ENCODE measurements around the gene BSG.
"Not testable (repeated sequence)": the region's sequence is repeated elsewhere in the genome, so short reads cannot be mapped to it uniquely, and the experiment has no call there.

The BSG gene

DNA sequence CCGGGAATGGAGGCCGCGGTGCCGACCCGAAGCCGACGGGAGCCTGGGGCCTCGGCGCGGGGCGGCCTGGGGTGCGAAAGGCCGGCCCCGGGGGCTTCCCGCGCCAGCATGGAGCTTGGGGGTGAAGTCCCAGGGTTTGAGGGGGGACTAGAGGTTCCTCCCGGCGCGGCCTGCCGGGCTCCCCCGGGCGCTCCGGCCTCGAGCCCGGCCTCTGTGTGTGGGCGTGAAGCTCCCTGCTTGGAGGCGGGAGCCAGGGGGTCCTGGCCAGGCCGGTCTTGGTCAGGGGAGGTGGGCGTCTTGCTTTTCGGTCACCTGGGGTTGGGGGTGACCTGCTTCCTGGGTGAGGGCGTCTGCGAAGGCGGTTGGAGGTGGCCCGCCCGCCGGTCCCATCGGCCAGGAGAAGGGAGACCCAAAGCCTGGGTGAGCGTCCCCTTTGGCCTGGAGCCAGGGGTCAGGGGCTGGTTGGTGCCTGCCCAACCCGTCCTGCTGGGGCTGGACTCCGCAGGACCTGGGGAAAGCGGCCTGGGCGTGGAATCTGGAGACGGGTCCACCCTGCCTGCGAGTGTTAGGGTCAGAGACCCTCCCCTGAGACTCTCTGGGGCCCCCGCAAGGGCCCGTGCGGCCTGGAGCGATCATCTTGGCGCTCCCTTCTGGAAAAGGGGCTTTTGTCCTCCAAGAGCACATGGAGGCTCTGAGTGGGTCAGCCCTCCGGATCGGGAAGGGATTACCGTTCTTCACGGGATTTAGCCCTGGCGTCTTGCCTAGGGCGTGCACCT lies 535 bp downstream of the BSG start:
- no peak for DNase-seq

GRCh38 chr19:573519-573825 lies 1.1 kb downstream of the BSG start:
- no peak for DNase-seq

- DNase-seq, result no peak
Measured at GRCh38 chr19:574658-575526, 2.5 kb downstream of the BSG start.

GRCh38 chr19:575527-576506 lies 3.4 kb downstream of the BSG start:
- DNase-seq, result no peak

- DNase-seq, result no peak
Measured at GRCh38 chr19:576768-577438, 4.5 kb downstream of the BSG start.

DNA sequence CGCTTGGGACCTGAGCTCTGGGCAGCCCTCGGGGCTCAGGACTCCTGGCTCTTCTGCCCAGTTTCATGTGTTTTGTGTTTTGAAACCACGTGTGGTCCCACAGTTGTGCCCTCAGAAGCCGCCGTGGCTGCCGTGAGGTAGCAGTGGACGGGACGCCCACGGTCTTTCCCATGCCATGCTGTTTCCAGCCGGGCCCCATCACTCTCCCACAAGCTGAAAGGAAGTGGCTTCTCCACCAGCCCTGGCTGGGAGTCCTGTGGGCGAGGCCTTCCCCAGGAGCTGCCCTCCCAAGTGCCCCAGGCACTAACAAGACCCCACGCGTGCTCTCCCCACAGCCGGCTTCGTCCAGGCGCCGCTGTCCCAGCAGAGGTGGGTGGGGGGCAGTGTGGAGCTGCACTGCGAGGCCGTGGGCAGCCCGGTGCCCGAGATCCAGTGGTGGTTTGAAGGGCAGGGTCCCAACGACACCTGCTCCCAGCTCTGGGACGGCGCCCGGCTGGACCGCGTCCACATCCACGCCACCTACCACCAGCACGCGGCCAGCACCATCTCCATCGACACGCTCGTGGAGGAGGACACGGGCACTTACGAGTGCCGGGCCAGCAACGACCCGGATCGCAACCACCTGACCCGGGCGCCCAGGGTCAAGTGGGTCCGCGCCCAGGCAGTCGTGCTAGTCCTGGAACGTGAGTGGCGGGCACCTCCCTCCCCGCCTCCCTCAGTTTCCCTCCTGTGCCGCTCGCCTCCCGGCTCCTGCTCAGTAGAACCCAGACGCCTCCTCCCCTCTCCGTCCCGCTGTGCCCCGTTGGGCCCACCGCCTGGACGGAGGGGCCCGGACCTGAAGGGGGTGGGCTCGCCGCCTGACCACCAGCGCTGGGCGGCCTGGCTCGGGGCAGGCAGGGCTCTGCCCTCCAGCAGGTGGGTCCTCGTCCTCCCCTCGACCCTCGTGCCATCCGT lies 5.3 kb downstream of the BSG start:
- no peak for DNase-seq

DNA sequence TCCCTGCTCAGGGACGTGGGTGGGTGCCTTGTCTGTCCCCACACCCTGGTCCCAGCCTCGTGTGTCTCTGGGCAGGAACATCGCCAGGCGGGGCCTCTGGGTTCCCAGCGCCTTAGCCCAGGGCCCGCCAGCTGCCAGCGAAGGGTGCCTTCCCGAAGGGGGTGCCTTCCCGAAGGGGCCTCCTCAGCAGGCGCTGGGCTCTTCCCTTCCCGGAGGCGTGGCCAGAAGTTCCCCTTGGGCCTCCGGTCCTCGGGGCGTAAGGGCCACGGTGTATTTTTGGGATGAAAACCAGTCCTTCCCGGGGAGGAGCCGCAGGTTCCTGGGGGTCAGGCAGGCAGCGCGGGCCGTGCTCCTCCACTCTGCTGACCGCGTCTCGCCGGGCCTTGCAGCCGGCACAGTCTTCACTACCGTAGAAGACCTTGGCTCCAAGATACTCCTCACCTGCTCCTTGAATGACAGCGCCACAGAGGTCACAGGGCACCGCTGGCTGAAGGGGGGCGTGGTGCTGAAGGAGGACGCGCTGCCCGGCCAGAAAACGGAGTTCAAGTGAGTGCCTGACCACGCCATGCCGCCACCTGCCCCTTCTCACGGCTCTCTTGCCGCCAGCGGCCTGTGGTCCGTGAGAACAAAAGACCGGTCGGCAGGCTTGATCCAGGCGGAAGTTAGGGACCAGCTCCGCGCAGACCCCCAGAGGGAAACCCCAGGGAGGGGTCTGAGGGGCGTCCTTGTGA lies 6.9 kb downstream of the BSG start:
- DNase-seq, result no peak

DNA sequence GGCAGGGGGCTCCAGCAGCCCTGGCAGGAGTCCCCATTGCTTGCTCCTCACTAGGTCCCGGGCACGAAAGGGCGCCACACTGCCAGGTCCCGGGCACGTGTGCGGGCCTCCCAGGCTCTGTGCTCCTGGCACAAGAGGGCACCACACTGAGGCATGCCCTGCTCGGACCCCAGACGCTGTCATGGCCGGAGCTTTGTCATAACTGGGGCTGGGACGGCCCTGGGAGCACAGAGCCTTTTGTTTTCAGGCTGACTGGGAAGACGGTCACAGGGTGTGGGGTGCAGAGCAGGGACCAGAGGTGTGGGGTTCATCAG lies 7.4 kb downstream of the BSG start:
- no peak for DNase-seq

GRCh38 chr19:580274-580835 lies 8.0 kb downstream of the BSG start:
- DNase-seq, result no peak

- DNase-seq, result no peak
Measured at GRCh38 chr19:581399-582111, 9.2 kb downstream of the BSG start.

- DNase-seq, result no peak
Measured at GRCh38 chr19:582497-583197, 10.3 kb downstream of the BSG start.

- DNase-seq, result no peak
Measured at GRCh38 chr19:583198-583967, 11.0 kb downstream of the BSG start.

GRCh38 chr19:583968-584239 lies 11.5 kb downstream of the BSG start:
- no peak for DNase-seq

- peak; percentile 69 for DNase-seq
Measured at GRCh38 chr19:584240-585001, 12.0 kb downstream of the BSG start.

- DNase-seq, result not testable (repeated sequence)
Measured at GRCh38 chr19:585146-585545, 12.8 kb downstream of the BSG start.

GRCh38 chr19:585551-586110 lies 13.2 kb downstream of the BSG start:
- DNase-seq, result no peak

GRCh38 chr19:588093-588740 lies 15.8 kb downstream of the BSG start:
- DNase-seq, result peak; percentile 74

Measured in CD4-positive, alpha-beta T cell treated with Interleukin-21 for 1 hour (primary cell).